ENCODE results near the gene TSPAN9. TPM values are rescaled to one million over a fixed set of nuclear protein-coding genes. Genes with fewer than 3 reads are reported as not detected.

Gene TSPAN9
- total RNA-seq, 2 donors from 2014 or later = 39.5 to 50.2 TPM

- ATAC-seq (ENCODE audit: insufficient number of reproducible peaks, low FRiP score, low read depth) (no peak), DNase-seq (ENCODE audit: low spot score) (no peak)
- Histone ChIP-seq H3K4me1 (ENCODE audit: control insufficient read depth in 1 of 2, low read depth in 2 of 2) (peaks cover 0 to 20% of the 10 kb centered on the region in 2 donors), H3K9me3 (no peaks in the 10 kb centered on the region), H3K4me3 (no peak overlapping the region), H3K27ac (no peak overlapping the region), H3K27me3 (replicated peaks; ENCODE audit: insufficient read depth) (no peaks in the 10 kb centered on the region), H3K36me3 (peaks cover 7% of the 10 kb centered on the region)
- TF ChIP-seq CTCF (IDR thresholded peaks at IDR 0.05) = no peak
These were observed 36.6 kb downstream of the TSPAN9 start for GRCh38 chr12:3113671-3114325.

- Histone ChIP-seq H3K4me1 (ENCODE audit: control insufficient read depth in 1 of 2, low read depth in 2 of 2) (peaks cover 3 to 29% of the 10 kb centered on the region in 2 donors), H3K9me3 (no peaks in the 10 kb centered on the region), H3K27ac (no peak overlapping the region), H3K36me3 (peaks cover 7% of the 10 kb centered on the region), H3K4me3 (no peak overlapping the region), H3K27me3 (replicated peaks; ENCODE audit: insufficient read depth) (no peaks in the 10 kb centered on the region)
- no peak for TF ChIP-seq CTCF (IDR thresholded peaks at IDR 0.05)
- ATAC-seq (ENCODE audit: insufficient number of reproducible peaks, low FRiP score, low read depth) = no peak
- DNase-seq (ENCODE audit: low spot score) = no peak
These were observed 37.5 kb downstream of the TSPAN9 start for GRCh38 chr12:3114671-3115070.

DNA sequence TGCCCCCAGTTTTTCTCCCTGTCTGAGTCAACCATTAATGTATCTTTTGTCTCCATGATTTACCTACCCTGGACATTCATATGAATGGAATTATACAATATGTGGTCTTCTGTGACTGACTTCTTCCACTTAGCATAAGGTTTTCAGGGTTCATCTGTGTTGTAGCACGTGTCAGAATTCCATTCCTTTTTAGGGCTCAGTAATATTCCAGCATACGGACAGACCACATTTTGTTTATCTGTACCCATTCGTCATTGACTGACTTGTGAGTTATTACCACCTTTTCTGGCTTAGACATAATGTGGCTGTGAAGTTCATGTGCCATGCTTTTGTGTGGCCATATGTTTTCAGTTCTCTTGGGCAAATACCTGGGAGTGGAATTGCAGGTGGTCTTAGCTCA is 37.9 kb downstream of the TSPAN9 start:
- H3K27me3 ChIP-seq (replicated peaks; ENCODE audit: insufficient read depth) = no peaks in the 10 kb centered on the region
- peaks cover 7% of the 10 kb centered on the region for H3K36me3 ChIP-seq
- H3K4me1 ChIP-seq (ENCODE audit: control insufficient read depth in 1 of 2, low read depth in 2 of 2) = peaks cover 6 to 33% of the 10 kb centered on the region in 2 donors
- ATAC-seq (ENCODE audit: insufficient number of reproducible peaks, low FRiP score, low read depth) (no peak), DNase-seq (ENCODE audit: low spot score) (no peak)
- H3K9me3 ChIP-seq = no peaks in the 10 kb centered on the region
- H3K27ac ChIP-seq = no peak overlapping the region
- no peak for TF ChIP-seq CTCF (IDR thresholded peaks at IDR 0.05)
- no peak overlapping the region for H3K4me3 ChIP-seq

- H3K4me3 ChIP-seq = no peak overlapping the region
- no peaks in the 10 kb centered on the region for H3K9me3 ChIP-seq
- peak overlapping the region in 1 of 2 donors; percentile 32 for H3K27ac ChIP-seq
- H3K4me1 ChIP-seq (ENCODE audit: control insufficient read depth in 1 of 2, low read depth in 2 of 2) = peaks cover 6 to 35% of the 10 kb centered on the region in 2 donors
- peaks cover 4% of the 10 kb centered on the region for H3K36me3 ChIP-seq
- no peak for ATAC-seq (ENCODE audit: insufficient number of reproducible peaks, low FRiP score, low read depth)
- no peak for DNase-seq (ENCODE audit: low spot score)
- TF ChIP-seq CTCF (IDR thresholded peaks at IDR 0.05) = no peak
- no peaks in the 10 kb centered on the region for H3K27me3 ChIP-seq (replicated peaks; ENCODE audit: insufficient read depth)
These were observed 39.1 kb downstream of the TSPAN9 start for GRCh38 chr12:3116106-3116844.

DNA sequence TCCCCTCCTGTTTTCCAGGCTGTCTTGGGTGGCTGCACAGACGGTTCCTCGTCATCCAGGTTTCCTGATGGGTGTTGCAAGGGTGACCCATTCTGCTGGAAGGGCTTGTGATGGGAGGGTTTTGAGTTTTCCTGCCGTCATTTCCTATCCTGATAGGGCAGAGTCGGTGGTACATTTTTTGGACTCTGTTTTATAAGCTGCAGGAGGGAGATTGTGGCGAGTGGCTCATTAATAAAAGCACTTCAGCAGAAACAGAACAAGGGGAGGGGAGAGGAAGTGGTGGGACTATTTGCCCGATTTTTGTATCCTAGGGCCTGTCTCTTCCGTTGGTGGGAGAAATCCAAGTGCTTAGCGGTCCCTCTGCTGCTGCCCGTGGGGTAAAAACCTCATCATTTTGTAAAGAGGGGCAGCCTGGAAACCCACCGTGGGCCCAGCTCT is 40.0 kb downstream of the TSPAN9 start:
- ATAC-seq (ENCODE audit: insufficient number of reproducible peaks, low FRiP score, low read depth) (no peak), DNase-seq (ENCODE audit: low spot score) (no peak)
- Histone ChIP-seq H3K4me3 (no peak overlapping the region), H3K4me1 (ENCODE audit: control insufficient read depth in 1 of 2, low read depth in 2 of 2) (peaks cover 6 to 35% of the 10 kb centered on the region in 2 donors), H3K9me3 (no peaks in the 10 kb centered on the region), H3K27ac (peak overlapping the region in 1 of 2 donors; percentile 32), H3K36me3 (peaks cover 4% of the 10 kb centered on the region), H3K27me3 (replicated peaks; ENCODE audit: insufficient read depth) (no peaks in the 10 kb centered on the region)
- no peak for TF ChIP-seq CTCF (IDR thresholded peaks at IDR 0.05)

All from thoracic aorta (tissue), 2 donors.